Endothelial cell (in vitro differentiated cells): Measurements from ENCODE around the gene ARL14EP. TPM values are rescaled to one million over a fixed set of nuclear protein-coding genes. Genes with fewer than 3 reads are reported as not detected.

ENCODE experiments used
- DNase-seq: peaks from one replicate; pipeline ENCODE4 v3.0.0; 2021; ENCODE audit warnings: low spot score
- H3K27ac Mint-ChIP-seq: one replicate; pipeline ENCODE4 v1.8.0; 2021; ENCODE audit warnings: mixed read lengths, inconsistent platforms; ENCODE audit not compliant: unreplicated experiment
- H3K27me3 Mint-ChIP-seq: one replicate; pipeline ENCODE4 v1.8.0; 2021; ENCODE audit warnings: mild to moderate bottlenecking, moderate library complexity, mixed read lengths, inconsistent platforms; ENCODE audit not compliant: unreplicated experiment
- H3K36me3 Mint-ChIP-seq: one replicate; pipeline ENCODE4 v1.8.0; 2021; ENCODE audit warnings: mild to moderate bottlenecking, low read depth, mixed read lengths, inconsistent platforms; ENCODE audit not compliant: unreplicated experiment
- H3K4me1 Mint-ChIP-seq: one replicate; pipeline ENCODE4 v1.8.0; 2021; ENCODE audit warnings: mild to moderate bottlenecking, mixed read lengths, inconsistent platforms; ENCODE audit not compliant: unreplicated experiment
- H3K4me3 Mint-ChIP-seq: one replicate; pipeline ENCODE4 v1.8.0; 2021; ENCODE audit warnings: mild to moderate bottlenecking, mixed read lengths, inconsistent platforms; ENCODE audit not compliant: unreplicated experiment
- H3K9me3 Mint-ChIP-seq: one replicate; pipeline ENCODE4 v1.8.0; 2021; ENCODE audit warnings: mixed read lengths, inconsistent platforms; ENCODE audit not compliant: unreplicated experiment
- total RNA-seq: library from RNA; stranded (reverse); fragmentation: NEBNext Ultra II Directional; extraction: Animal tissue kit (Norgen Biotek cat#: 25700); gene quantifications from one replicate; pipeline ENCODE4 v1.2.1, GENCODE V29; 2021; ENCODE audit not compliant: unreplicated experiment
- TF ChIP-seq, protein P1 (sequence below): fragments of 200-600 bp; sonication (generic); IDR thresholded peaks from one replicate; pipeline ENCODE4 v1.5.0; 2021; ENCODE audit warnings: antibody characterized with exemption; ENCODE audit not compliant: unreplicated experiment

Gene ARL14EP
- total RNA-seq, 1 donor from 2014 or later: 19.2 TPM

DNA sequence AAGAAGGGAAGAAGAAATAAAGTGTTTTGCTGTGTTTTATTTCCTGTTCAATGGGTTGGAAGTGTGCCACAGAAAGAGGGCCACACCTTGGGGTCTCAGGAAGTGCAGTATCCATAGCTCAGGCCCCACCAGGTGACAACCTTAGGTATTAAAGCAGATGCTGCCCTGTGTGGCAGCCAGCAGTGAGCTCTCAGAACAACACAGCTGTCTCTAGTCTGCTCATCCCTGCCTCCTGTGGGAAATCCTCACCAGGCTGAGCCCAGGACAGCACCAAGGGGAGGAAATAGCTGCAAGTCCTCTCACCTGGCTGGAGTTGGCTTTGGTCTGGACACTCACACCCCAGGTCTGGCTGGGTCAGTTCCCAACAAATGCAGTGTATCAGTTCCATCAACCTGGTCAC, 25.1 kb downstream of the ARL14EP start:
- H3K9me3 Mint-ChIP-seq: no peaks in the 10 kb centered on the region
- TF ChIP-seq, protein P1, sequence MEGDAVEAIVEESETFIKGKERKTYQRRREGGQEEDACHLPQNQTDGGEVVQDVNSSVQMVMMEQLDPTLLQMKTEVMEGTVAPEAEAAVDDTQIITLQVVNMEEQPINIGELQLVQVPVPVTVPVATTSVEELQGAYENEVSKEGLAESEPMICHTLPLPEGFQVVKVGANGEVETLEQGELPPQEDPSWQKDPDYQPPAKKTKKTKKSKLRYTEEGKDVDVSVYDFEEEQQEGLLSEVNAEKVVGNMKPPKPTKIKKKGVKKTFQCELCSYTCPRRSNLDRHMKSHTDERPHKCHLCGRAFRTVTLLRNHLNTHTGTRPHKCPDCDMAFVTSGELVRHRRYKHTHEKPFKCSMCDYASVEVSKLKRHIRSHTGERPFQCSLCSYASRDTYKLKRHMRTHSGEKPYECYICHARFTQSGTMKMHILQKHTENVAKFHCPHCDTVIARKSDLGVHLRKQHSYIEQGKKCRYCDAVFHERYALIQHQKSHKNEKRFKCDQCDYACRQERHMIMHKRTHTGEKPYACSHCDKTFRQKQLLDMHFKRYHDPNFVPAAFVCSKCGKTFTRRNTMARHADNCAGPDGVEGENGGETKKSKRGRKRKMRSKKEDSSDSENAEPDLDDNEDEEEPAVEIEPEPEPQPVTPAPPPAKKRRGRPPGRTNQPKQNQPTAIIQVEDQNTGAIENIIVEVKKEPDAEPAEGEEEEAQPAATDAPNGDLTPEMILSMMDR: no peak
- no peak for DNase-seq
- H3K36me3 Mint-ChIP-seq: no peaks in the 10 kb centered on the region
- no peaks in the 10 kb centered on the region for H3K27me3 Mint-ChIP-seq
- no peak overlapping the region for H3K4me3 Mint-ChIP-seq
- H3K27ac Mint-ChIP-seq: no peak overlapping the region
- peaks cover 7% of the 10 kb centered on the region for H3K4me1 Mint-ChIP-seq

DNA sequence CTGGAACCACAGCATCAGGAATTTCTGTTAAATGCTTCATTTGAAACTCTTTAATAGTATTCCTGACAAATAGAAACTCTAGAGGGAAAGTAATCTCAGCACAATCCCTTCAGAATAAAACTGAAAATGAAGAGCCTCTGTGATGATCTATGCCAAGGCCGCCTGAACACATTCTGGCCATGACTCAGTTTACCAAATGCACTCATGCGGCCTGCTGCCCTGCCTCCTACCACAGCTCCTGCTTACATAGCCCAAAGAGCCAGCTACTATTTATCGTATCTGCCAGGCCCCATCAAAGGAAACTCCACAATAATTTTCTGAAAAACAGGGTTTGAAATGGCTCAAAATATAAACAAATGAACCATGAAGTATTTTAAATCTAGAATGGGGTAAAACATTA, 27.0 kb downstream of the ARL14EP start:
- no peaks in the 10 kb centered on the region for H3K9me3 Mint-ChIP-seq
- no peaks in the 10 kb centered on the region for H3K27me3 Mint-ChIP-seq
- H3K4me3 Mint-ChIP-seq: no peak overlapping the region
- no peaks in the 10 kb centered on the region for H3K36me3 Mint-ChIP-seq
- peaks cover 7% of the 10 kb centered on the region for H3K4me1 Mint-ChIP-seq
- no peak overlapping the region for H3K27ac Mint-ChIP-seq
- TF ChIP-seq, protein P1: no peak
- no peak for DNase-seq

DNA sequence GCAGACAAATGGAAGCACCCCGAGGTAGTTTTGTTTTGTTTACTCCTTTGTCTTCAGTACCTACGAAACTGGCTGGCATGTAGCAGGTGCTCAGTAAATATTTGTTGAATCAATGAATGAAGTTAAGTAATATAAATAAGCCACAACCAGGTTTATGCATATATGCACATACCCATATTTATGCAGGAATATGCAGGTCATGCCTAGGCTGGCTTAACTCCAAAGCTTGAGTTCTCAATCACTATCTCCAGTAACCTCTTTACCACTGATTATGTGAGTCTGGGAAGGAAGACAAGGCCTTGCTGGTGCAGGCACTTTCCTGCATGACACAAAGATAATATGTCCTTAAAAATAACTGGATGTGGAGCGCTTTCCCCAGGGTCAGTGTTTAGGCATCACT, 27.5 kb downstream of the ARL14EP start:
- Mint-ChIP-seq H3K9me3 (no peaks in the 10 kb centered on the region), H3K27me3 (no peaks in the 10 kb centered on the region), H3K4me3 (no peak overlapping the region)

DNA sequence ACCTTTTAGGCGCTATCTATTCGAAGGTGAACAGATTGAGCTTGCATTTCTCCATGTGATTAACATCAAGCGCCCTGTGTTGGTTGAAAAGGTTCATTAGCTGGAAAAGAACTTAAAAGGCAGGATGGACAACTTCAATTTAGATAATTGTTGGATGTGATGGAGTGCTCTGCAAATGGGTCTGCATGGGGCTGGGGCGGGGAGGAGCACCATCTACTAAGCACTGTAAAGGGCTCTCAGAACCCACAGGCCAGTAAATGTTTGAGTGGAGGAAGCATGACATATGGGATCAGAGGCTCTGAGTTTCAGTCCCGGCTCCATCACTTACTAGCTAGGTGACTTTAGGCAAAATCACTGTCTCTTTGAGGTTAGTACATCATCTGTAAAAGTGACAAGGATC, 28.2 kb downstream of the ARL14EP start:
- Mint-ChIP-seq H3K27ac (no peak overlapping the region), H3K4me1 (peaks cover 7% of the 10 kb centered on the region), H3K27me3 (no peaks in the 10 kb centered on the region), H3K36me3 (no peaks in the 10 kb centered on the region), H3K4me3 (no peak overlapping the region), H3K9me3 (no peaks in the 10 kb centered on the region)
- no peak for DNase-seq
- TF ChIP-seq, protein P1: no peak

More for the DNA sequence above, 27.5 kb downstream of the ARL14EP start:
- no peak for DNase-seq
- TF ChIP-seq, protein P1: no peak
- H3K36me3 Mint-ChIP-seq: no peaks in the 10 kb centered on the region
- H3K27ac Mint-ChIP-seq: no peak overlapping the region
- H3K4me1 Mint-ChIP-seq: peaks cover 7% of the 10 kb centered on the region

DNA sequence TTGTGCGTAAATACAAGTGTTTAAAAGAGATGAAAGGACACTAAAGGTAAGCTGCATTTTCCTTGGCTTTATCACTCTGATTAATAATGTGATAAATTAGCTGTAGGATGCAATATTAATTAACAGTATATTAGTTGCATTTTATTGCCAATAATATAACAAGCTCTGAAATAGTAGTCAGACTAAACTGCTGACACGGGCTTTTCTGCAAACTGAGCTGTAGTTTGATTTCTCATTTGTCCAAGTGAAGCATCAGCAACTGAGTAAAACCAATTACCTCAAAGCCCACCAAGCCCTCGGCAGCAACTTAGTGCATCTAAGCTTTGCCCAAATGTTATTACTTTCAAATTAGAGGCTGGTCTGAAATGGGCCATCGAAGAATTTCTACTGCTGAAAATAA, 33.5 kb downstream of the ARL14EP start:
- Mint-ChIP-seq H3K9me3 (no peaks in the 10 kb centered on the region), H3K36me3 (no peaks in the 10 kb centered on the region), H3K4me1 (peaks cover 4% of the 10 kb centered on the region), H3K27ac (no peak overlapping the region), H3K4me3 (no peak overlapping the region), H3K27me3 (no peaks in the 10 kb centered on the region)
- no peak for DNase-seq
- TF ChIP-seq, protein P1: no peak
